H7 (cell line): ENCODE results near the gene TMEM14C. TPM values are rescaled to one million over a fixed set of nuclear protein-coding genes. Genes with fewer than 3 reads are reported as not detected.
"Not testable (repeated sequence)": the region's sequence is repeated elsewhere in the genome, so short reads cannot be mapped to it uniquely, and the experiment has no call there.

Experiments used
- DNase-seq: peaks from one replicate; pipeline ENCODE4 v3.0.0; 2012
- H3K27me3 ChIP-seq: 2 replicates; pipeline ENCODE4 v1.6.0; 2011; ENCODE audit warnings: mild to moderate bottlenecking, low read length; ENCODE audit not compliant: control insufficient read depth, insufficient read depth
- H3K36me3 ChIP-seq: replicated peaks from 2 replicates; pipeline ENCODE4 v1.5.1; 2011; ENCODE audit warnings: low read length; ENCODE audit not compliant: control insufficient read depth, insufficient read depth
- H3K4me3 ChIP-seq: 2 replicates; pipeline ENCODE4 v1.5.1; 2011; ENCODE audit warnings: low read depth, mild to moderate bottlenecking, control low read depth, low read length, moderate library complexity; ENCODE audit not compliant: insufficient read depth
- total RNA-seq: library from RNA; depleted of rRNA; stranded (reverse); fragments of >200 nt; shearing (Covaris generic); gene quantifications from 2 replicates; pipeline ENCODE4 v1.2.3, GENCODE V29; 2014

TMEM14C gene
- total RNA-seq, 1 experiment from 2014 or later = 129 TPM

- no peak for DNase-seq
- no peaks in the 10 kb centered on the region for H3K27me3 ChIP-seq
- H3K4me3 ChIP-seq = no peak overlapping the region
- peaks cover 24% of the 10 kb centered on the region for H3K36me3 ChIP-seq
These were observed 26.2 kb upstream of the TMEM14C start for GRCh38 chr6:10696655-10697054.

- H3K4me3 ChIP-seq = no peak overlapping the region
- H3K27me3 ChIP-seq = no peaks in the 10 kb centered on the region
- no peak for DNase-seq
- H3K36me3 ChIP-seq = no peaks in the 10 kb centered on the region; the same call in none of the 2 replicates
These were observed 8.9 kb upstream of the TMEM14C start for GRCh38 chr6:10713962-10714361.

- H3K4me3 ChIP-seq = no peak overlapping the region
- H3K27me3 ChIP-seq = no peaks in the 10 kb centered on the region
- H3K36me3 ChIP-seq = no peaks in the 10 kb centered on the region; the same call in 1 of the 2 replicates
- DNase-seq = no peak
These were observed 3.4 kb upstream of the TMEM14C start for GRCh38 chr6:10719296-10719963.

GRCh38 chr6:10719964-10720264, 3.0 kb upstream of the TMEM14C start:
- Histone ChIP-seq H3K36me3 (peaks cover 2% of the 10 kb centered on the region; the same call in 1 of the 2 replicates), H3K4me3 (no peak overlapping the region), H3K27me3 (no peaks in the 10 kb centered on the region)
- no peak for DNase-seq

GRCh38 chr6:10720265-10720959, 2.5 kb upstream of the TMEM14C start:
- Histone ChIP-seq H3K4me3 (no peak overlapping the region), H3K27me3 (no peaks in the 10 kb centered on the region), H3K36me3 (peaks cover 3% of the 10 kb centered on the region)
- DNase-seq = peak; percentile 20

- H3K27me3 ChIP-seq, H3K4me3 ChIP-seq, H3K36me3 ChIP-seq, DNase-seq: not testable (repeated sequence)
These were observed 1.7 kb upstream of the TMEM14C start for GRCh38 chr6:10720960-10721849.

GRCh38 chr6:10721850-10722569, 860 bp upstream of the TMEM14C start:
- Histone ChIP-seq H3K36me3 (peaks cover 7% of the 10 kb centered on the region), H3K27me3 (no peaks in the 10 kb centered on the region), H3K4me3 (peak overlapping the region; percentile 59)
- no peak for DNase-seq

- DNase-seq = no peak
- Histone ChIP-seq H3K36me3 (peaks cover 7% of the 10 kb centered on the region), H3K27me3 (no peaks in the 10 kb centered on the region), H3K4me3 (peak overlapping the region; percentile 59)
These were observed 375 bp upstream of the TMEM14C start for GRCh38 chr6:10722570-10722819.

GRCh38 chr6:10723567-10723881, 654 bp downstream of the TMEM14C start:
- DNase-seq = no peak
- Histone ChIP-seq H3K27me3 (no peaks in the 10 kb centered on the region), H3K4me3 (peak overlapping the region; percentile 59), H3K36me3 (peaks cover 15% of the 10 kb centered on the region)

GRCh38 chr6:10725044-10725443, 2.2 kb downstream of the TMEM14C start:
- no peak for DNase-seq
- H3K36me3 ChIP-seq = peaks cover 18% of the 10 kb centered on the region
- H3K4me3 ChIP-seq = no peak overlapping the region
- no peaks in the 10 kb centered on the region for H3K27me3 ChIP-seq

GRCh38 chr6:10725716-10726115, 2.8 kb downstream of the TMEM14C start:
- DNase-seq = no peak
- H3K36me3 ChIP-seq = peaks cover 22% of the 10 kb centered on the region
- no peaks in the 10 kb centered on the region for H3K27me3 ChIP-seq
- H3K4me3 ChIP-seq = no peak overlapping the region

- Histone ChIP-seq H3K36me3 (peaks cover 19% of the 10 kb centered on the region), H3K4me3 (no peak overlapping the region), H3K27me3 (no peaks in the 10 kb centered on the region)
- DNase-seq = no peak
These were observed 7.4 kb downstream of the TMEM14C start for GRCh38 chr6:10730254-10730653.

GRCh38 chr6:10733151-10733715, 10.4 kb downstream of the TMEM14C start:
- H3K4me3 ChIP-seq = no peak overlapping the region
- H3K36me3 ChIP-seq = peaks cover 10% of the 10 kb centered on the region
- no peaks in the 10 kb centered on the region for H3K27me3 ChIP-seq
- DNase-seq = peak; percentile 20

- H3K36me3 ChIP-seq = peaks cover 7% of the 10 kb centered on the region
These were observed 11.0 kb downstream of the TMEM14C start for GRCh38 chr6:10733863-10734262.

More at GRCh38 chr6:10733863-10734262, 11.0 kb downstream of the TMEM14C start:
- DNase-seq = no peak
- no peak overlapping the region for H3K4me3 ChIP-seq
- no peaks in the 10 kb centered on the region for H3K27me3 ChIP-seq
